Astrocyte (in vitro differentiated cells and primary cell): Measurements from ENCODE around the gene NEK3. TPM values are rescaled to one million over a fixed set of nuclear protein-coding genes. Genes with fewer than 3 reads are reported as not detected.

Experiments used
- DNase-seq: peaks from one replicate; pipeline ENCODE4 v3.0.0-alpha.2; 2010; ENCODE audit warnings: low read depth
- FAIRE-seq: peaks from 2 replicates; lab custom pipeline; 2011; peaks lifted over from hg19 to GRCh38; lab: Jason Lieb, UNC
- H2AFZ ChIP-seq: 2 replicates; pipeline ENCODE4 v1.6.0; 2012; ENCODE audit warnings: low read depth, low read length, inconsistent platforms
- H3K27ac ChIP-seq: 2 replicates; pipeline ENCODE4 v1.5.1; 2011; ENCODE audit warnings: low read depth, low read length, inconsistent platforms
- H3K27me3 ChIP-seq: 2 replicates; pipeline ENCODE4 v1.6.0; 2011; ENCODE audit warnings: low read length, inconsistent platforms; ENCODE audit not compliant: insufficient read depth
- H3K36me3 ChIP-seq: 2 replicates; pipeline ENCODE4 v1.5.1; 2011; ENCODE audit warnings: low read length, inconsistent platforms; ENCODE audit not compliant: insufficient read depth
- H3K4me1 ChIP-seq: 2 replicates; pipeline ENCODE4 v1.5.1; 2011; ENCODE audit warnings: low read length, inconsistent platforms; ENCODE audit not compliant: insufficient read depth
- H3K4me2 ChIP-seq: 2 replicates; pipeline ENCODE4 v1.6.0; 2012; ENCODE audit warnings: low read length, inconsistent platforms
- H3K4me3 ChIP-seq: 2 replicates; pipeline ENCODE4 v1.5.1; 2011; ENCODE audit warnings: low read depth, mild to moderate bottlenecking, low read length, inconsistent platforms; ENCODE audit not compliant: insufficient read depth
- H3K79me2 ChIP-seq: 2 replicates; pipeline ENCODE4 v1.6.0; 2012; ENCODE audit warnings: mild to moderate bottlenecking, low read length, inconsistent platforms; ENCODE audit not compliant: insufficient read depth
- H3K9ac ChIP-seq: 2 replicates; pipeline ENCODE4 v1.6.0; 2012; ENCODE audit warnings: mild to moderate bottlenecking, low read length, inconsistent platforms
- H3K9me3 ChIP-seq: 2 replicates; pipeline ENCODE4 v1.5.1; 2012; ENCODE audit warnings: low read depth, mild to moderate bottlenecking, low read length, inconsistent platforms; ENCODE audit not compliant: insufficient read depth
- H4K20me1 ChIP-seq: 2 replicates; pipeline ENCODE4 v1.6.0; 2012; ENCODE audit warnings: low read length, inconsistent platforms; ENCODE audit not compliant: insufficient read depth
- H3K27ac Mint-ChIP-seq: one replicate; pipeline ENCODE4 v1.8.0; 2021; ENCODE audit warnings: mild to moderate bottlenecking, mixed read lengths; ENCODE audit not compliant: unreplicated experiment
- H3K27me3 Mint-ChIP-seq: one replicate; pipeline ENCODE4 v1.8.0; 2021; ENCODE audit warnings: low read depth, mixed read lengths; ENCODE audit not compliant: unreplicated experiment
- H3K36me3 Mint-ChIP-seq: one replicate; pipeline ENCODE4 v1.8.0; 2021; ENCODE audit warnings: low read depth, mixed read lengths; ENCODE audit not compliant: unreplicated experiment
- H3K4me1 Mint-ChIP-seq: one replicate; pipeline ENCODE4 v1.8.0; 2021; ENCODE audit warnings: low read depth, mixed read lengths; ENCODE audit not compliant: unreplicated experiment
- H3K4me3 Mint-ChIP-seq: one replicate; pipeline ENCODE4 v1.8.0; 2021; ENCODE audit warnings: mild to moderate bottlenecking, moderate library complexity, mixed read lengths; ENCODE audit not compliant: unreplicated experiment
- H3K9me3 Mint-ChIP-seq: one replicate; pipeline ENCODE4 v1.8.0; 2021; ENCODE audit warnings: mild to moderate bottlenecking, mixed read lengths; ENCODE audit not compliant: unreplicated experiment
- EZH2 ChIP-seq: IDR thresholded peaks from 2 replicates; pipeline ENCODE4 v1.6.1; 2012; ENCODE audit warnings: mild to moderate bottlenecking, low read length, inconsistent platforms; ENCODE audit not compliant: insufficient read depth
- total RNA-seq: library from RNA; stranded (reverse); gene quantifications from 2 replicates; pipeline ENCODE4 v1.2.1, GENCODE V29; 2021
- TF ChIP-seq, protein P1 (sequence below): IDR thresholded peaks from 2 replicates; pipeline ENCODE4 v1.5.1; 2011; ENCODE audit warnings: low read depth, mild to moderate bottlenecking, inconsistent platforms, low read length, moderate library complexity; ENCODE audit not compliant: insufficient read depth

The NEK3 gene
- total RNA-seq, 1 donor from 2014 or later: 13.9 TPM

DNA sequence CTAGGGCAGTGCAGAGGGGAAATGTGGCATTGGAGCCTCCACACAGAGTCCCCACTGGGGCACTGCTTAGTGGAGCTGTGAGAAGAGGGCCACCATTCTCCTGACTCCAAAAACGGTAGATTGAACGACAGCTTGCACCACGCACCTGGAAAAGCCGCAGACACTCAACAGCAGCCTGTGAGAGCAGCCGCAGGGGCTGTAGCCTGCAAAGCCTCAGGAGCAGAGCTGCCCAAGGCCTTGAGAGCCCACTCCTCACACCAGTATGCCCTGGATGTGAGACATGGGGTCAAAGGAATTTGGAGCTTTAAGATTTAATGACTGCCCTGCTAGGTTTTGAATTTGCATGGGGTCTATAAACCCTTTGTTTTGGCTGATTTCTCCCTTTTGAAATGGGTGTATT is 62.2 kb downstream of the NEK3 start:
- TF ChIP-seq, protein P1, sequence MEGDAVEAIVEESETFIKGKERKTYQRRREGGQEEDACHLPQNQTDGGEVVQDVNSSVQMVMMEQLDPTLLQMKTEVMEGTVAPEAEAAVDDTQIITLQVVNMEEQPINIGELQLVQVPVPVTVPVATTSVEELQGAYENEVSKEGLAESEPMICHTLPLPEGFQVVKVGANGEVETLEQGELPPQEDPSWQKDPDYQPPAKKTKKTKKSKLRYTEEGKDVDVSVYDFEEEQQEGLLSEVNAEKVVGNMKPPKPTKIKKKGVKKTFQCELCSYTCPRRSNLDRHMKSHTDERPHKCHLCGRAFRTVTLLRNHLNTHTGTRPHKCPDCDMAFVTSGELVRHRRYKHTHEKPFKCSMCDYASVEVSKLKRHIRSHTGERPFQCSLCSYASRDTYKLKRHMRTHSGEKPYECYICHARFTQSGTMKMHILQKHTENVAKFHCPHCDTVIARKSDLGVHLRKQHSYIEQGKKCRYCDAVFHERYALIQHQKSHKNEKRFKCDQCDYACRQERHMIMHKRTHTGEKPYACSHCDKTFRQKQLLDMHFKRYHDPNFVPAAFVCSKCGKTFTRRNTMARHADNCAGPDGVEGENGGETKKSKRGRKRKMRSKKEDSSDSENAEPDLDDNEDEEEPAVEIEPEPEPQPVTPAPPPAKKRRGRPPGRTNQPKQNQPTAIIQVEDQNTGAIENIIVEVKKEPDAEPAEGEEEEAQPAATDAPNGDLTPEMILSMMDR: no peak
- TF ChIP-seq EZH2: no peak
- Histone ChIP-seq H2AFZ (no peak overlapping the region), H3K79me2 (no peaks in the 10 kb centered on the region), H3K4me1 (no peaks in the 10 kb centered on the region), H3K4me3 (no peak overlapping the region), H3K27me3 (no peaks in the 10 kb centered on the region), H3K9me3 (no peaks in the 10 kb centered on the region), H3K4me2 (no peak overlapping the region), H4K20me1 (no peaks in the 10 kb centered on the region), H3K27ac (no peak overlapping the region), H3K9ac (no peak overlapping the region), H3K36me3 (no peaks in the 10 kb centered on the region)
- Mint-ChIP-seq H3K27me3 (no peaks in the 10 kb centered on the region), H3K9me3 (no peaks in the 10 kb centered on the region), H3K27ac (no peak overlapping the region), H3K36me3 (no peaks in the 10 kb centered on the region), H3K4me1 (no peaks in the 10 kb centered on the region), H3K4me3 (no peak overlapping the region)
- FAIRE-seq (no peak), DNase-seq (no peak)

DNA sequence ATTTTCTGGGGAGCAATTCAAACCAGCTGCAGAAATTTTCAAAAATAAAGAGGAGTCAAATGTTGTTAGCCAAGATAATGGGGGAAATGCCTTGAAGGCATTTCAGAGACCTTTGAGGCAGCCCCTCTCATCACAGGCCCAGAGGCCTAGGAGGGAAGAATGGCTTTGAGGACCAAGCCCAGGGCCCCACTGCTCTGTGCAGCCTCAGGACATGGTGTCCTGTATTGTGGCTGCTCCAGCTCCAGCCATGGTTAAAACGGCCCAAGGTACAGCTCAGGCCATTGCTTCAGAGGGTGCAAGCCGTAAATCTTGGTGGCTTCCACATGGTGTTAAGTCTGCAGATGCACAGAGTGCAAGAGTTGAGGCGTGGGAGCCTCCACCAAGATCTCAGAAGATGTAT is 62.6 kb downstream of the NEK3 start:
- Mint-ChIP-seq H3K27me3 (no peaks in the 10 kb centered on the region), H3K4me3 (no peak overlapping the region), H3K9me3 (no peaks in the 10 kb centered on the region), H3K27ac (no peak overlapping the region), H3K4me1 (no peaks in the 10 kb centered on the region), H3K36me3 (no peaks in the 10 kb centered on the region)
- Histone ChIP-seq H3K79me2 (no peaks in the 10 kb centered on the region), H3K9ac (no peak overlapping the region), H3K27ac (no peak overlapping the region), H3K27me3 (no peaks in the 10 kb centered on the region), H3K4me3 (no peak overlapping the region), H3K9me3 (no peaks in the 10 kb centered on the region), H4K20me1 (no peaks in the 10 kb centered on the region), H3K4me1 (no peaks in the 10 kb centered on the region), H3K36me3 (no peaks in the 10 kb centered on the region), H3K4me2 (no peak overlapping the region), H2AFZ (no peak overlapping the region)
- DNase-seq: no peak
- no peak for FAIRE-seq
- TF ChIP-seq, protein P1: no peak

DNA sequence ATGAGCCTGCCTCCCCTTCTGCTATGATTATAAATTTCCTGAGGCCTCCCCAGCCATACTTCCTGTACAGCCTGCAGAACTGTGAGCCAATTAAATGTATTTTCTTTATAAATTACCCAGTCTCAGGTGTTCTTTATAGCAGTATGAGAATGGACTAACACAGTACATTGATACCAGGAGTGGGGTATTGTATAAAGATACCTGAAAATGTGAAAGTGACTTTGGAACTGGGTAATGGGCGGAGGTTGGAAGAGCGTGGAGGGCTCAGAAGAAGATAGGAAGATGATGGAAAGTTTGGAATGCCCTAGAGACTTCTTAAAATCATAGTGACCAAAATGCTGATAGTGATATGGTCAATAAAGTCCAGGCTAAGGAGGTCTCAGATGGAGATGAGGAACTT is 63.3 kb downstream of the NEK3 start:
- DNase-seq (no peak), FAIRE-seq (no peak)
- Histone ChIP-seq H3K9ac (no peak overlapping the region), H2AFZ (no peak overlapping the region), H3K36me3 (no peaks in the 10 kb centered on the region), H3K4me1 (no peaks in the 10 kb centered on the region), H3K27me3 (no peaks in the 10 kb centered on the region), H3K27ac (no peak overlapping the region), H4K20me1 (no peaks in the 10 kb centered on the region), H3K4me3 (no peak overlapping the region), H3K4me2 (no peak overlapping the region), H3K79me2 (no peaks in the 10 kb centered on the region), H3K9me3 (no peaks in the 10 kb centered on the region)
- H3K36me3 Mint-ChIP-seq: no peaks in the 10 kb centered on the region
- TF ChIP-seq, protein P1: no peak
- TF ChIP-seq EZH2: no peak
- H3K27me3 Mint-ChIP-seq: no peaks in the 10 kb centered on the region
- H3K9me3 Mint-ChIP-seq: no peaks in the 10 kb centered on the region
- no peaks in the 10 kb centered on the region for H3K4me1 Mint-ChIP-seq
- H3K27ac Mint-ChIP-seq: no peak overlapping the region
- no peak overlapping the region for H3K4me3 Mint-ChIP-seq
